Activated naive CD4-positive, alpha-beta T cell treated with anti-CD3 and anti-CD28 coated beads for 36 hours (primary cell): Measurements from ENCODE around the gene PDXP. TPM values are rescaled to one million over a fixed set of nuclear protein-coding genes. Genes with fewer than 3 reads are reported as not detected.

Source experiments
- CTCF ChIA-PET: fragments of 350-600 bp; sonication (Branson Sonifier 250); formaldehyde crosslinking; loops from one replicate; lab custom pipeline; 2021; ENCODE audit warnings: antibody characterized with exemption; lab: Charles Lee
- DNase-seq: peaks from one replicate; pipeline ENCODE4 v3.0.0-alpha.2; 2020
- H3K27ac Mint-ChIP-seq: one replicate; pipeline ENCODE4 v1.8.0; 2021; ENCODE audit warnings: mild to moderate bottlenecking, mixed read lengths
- H3K27me3 Mint-ChIP-seq: one replicate; pipeline ENCODE4 v1.8.0; 2021; ENCODE audit warnings: low read depth, mixed read lengths
- H3K36me3 Mint-ChIP-seq: one replicate; pipeline ENCODE4 v1.8.0; 2021; ENCODE audit warnings: low read depth, mixed read lengths
- H3K4me1 Mint-ChIP-seq: one replicate; pipeline ENCODE4 v1.8.0; 2021; ENCODE audit warnings: low read depth, mixed read lengths
- H3K4me3 Mint-ChIP-seq: one replicate; pipeline ENCODE4 v1.8.0; 2021; ENCODE audit warnings: mild to moderate bottlenecking, moderate library complexity, mixed read lengths
- H3K9me3 Mint-ChIP-seq: one replicate; pipeline ENCODE4 v1.8.0; 2021; ENCODE audit warnings: mixed read lengths
- intact Hi-C: fragments of 100-400 bp; cut with micrococcal nuclease; formaldehyde crosslinking; loops from one replicate; pipeline ENCODE4 v1.15.1; 2023
- total RNA-seq, 2 experiments: library from RNA; stranded (reverse); gene quantifications; one replicate each; pipeline ENCODE4 v1.2.3, GENCODE V29; 2021

PDXP gene
- total RNA-seq, 2 experiments from 2014 or later, result 17.4 to 19.2 TPM

GRCh38 chr22:37639070-37639760, 19.3 kb upstream of the PDXP start, which contains the start of gene SH3BP1:
TSS of gene SH3BP1 (plus strand) at chr22:37639669. CDS start at chr22:37639788, 119 bp downstream.
- DNase-seq, result peak; percentile 59
- intact Hi-C loops, result no loop called here
- H3K4me3 Mint-ChIP-seq, result peak within 1 kb of the TSS; percentile 86

GRCh38 chr22:37639771-37640590, 18.5 kb upstream of the PDXP start:
- H3K9me3 Mint-ChIP-seq, result no peaks in the 10 kb centered on the region
- peaks cover 65% of the 10 kb centered on the region for H3K4me1 Mint-ChIP-seq
- peak; percentile 63 for DNase-seq
- H3K4me3 Mint-ChIP-seq, result peak overlapping the region; percentile 86
- CTCF ChIA-PET, result interaction anchor here (0.8 to 7.4 kb wide), 4 partner anchors 14 to 40 kb away, joined by 3 to 260 read pairs (median 40); partner anchors contain the start of genes LGALS1 and NOL12
- peak overlapping the region; percentile 93 for H3K27ac Mint-ChIP-seq
- H3K27me3 Mint-ChIP-seq, result no peaks in the 10 kb centered on the region
- intact Hi-C loops, result loop anchor here (2.0 kb wide), 1 partner anchor 13 kb away; no protein-coding TSS in a partner anchor
- H3K36me3 Mint-ChIP-seq, result peaks cover 8% of the 10 kb centered on the region

More at GRCh38 chr22:37639070-37639760, 19.3 kb upstream of the PDXP start, which contains the start of gene SH3BP1:
- H3K9me3 Mint-ChIP-seq, result no peaks in the 10 kb centered on the region
- H3K4me1 Mint-ChIP-seq, result peaks cover 71% of the 10 kb centered on the region
- H3K27me3 Mint-ChIP-seq, result no peaks in the 10 kb centered on the region
- CTCF ChIA-PET, result interaction anchor here (0.9 to 7.4 kb wide), 4 partner anchors 10 to 41 kb away, joined by 3 to 260 read pairs (median 22); partner anchors contain the start of genes LGALS1 and NOL12
- peaks cover 6% of the 10 kb centered on the region for H3K36me3 Mint-ChIP-seq
- peak within 1 kb of the TSS; percentile 93 for H3K27ac Mint-ChIP-seq

- no peaks in the 10 kb centered on the region for H3K27me3 Mint-ChIP-seq
- peaks cover 9% of the 10 kb centered on the region for H3K36me3 Mint-ChIP-seq
- DNase-seq, result no peak
- no peaks in the 10 kb centered on the region for H3K9me3 Mint-ChIP-seq
- intact Hi-C loops, result loop anchor here (2.0 kb wide), 1 partner anchor 14 kb away; no protein-coding TSS in a partner anchor
- H3K4me1 Mint-ChIP-seq, result peaks cover 57% of the 10 kb centered on the region
- peak overlapping the region; percentile 86 for H3K4me3 Mint-ChIP-seq
- peak overlapping the region; percentile 93 for H3K27ac Mint-ChIP-seq
- CTCF ChIA-PET, result interaction anchor here (0.8 to 7.4 kb wide), 10 partner anchors 8 to 39 kb away, joined by 3 to 260 read pairs (median 38); partner anchors contain the start of genes GGA1, LGALS1, NOL12 and PDXP
Observed at GRCh38 chr22:37640591-37641560, 17.6 kb upstream of the PDXP start.

DNA sequence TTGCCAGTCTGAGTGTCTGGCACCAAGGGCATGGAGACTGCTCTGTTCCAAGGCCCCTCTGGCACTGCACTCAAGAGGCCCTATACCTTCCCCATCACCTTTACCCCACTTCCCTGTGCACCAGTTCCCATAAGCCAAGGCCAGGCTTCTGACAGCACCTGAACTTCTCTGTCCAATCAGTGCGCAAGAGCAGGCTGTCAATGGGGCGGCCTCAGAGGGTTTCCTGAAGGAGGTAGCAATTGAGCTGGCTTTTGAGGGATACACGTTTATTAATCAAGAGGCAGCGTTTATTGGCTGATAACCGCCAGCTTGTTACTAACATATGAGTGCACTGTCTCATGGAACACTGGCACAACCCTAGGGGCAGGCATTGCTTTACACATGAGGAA, 17.0 kb upstream of the PDXP start:
- intact Hi-C loops, result loop anchor here (2.0 kb wide), 1 partner anchor 15 kb away; no protein-coding TSS in a partner anchor
- peaks cover 9% of the 10 kb centered on the region for H3K36me3 Mint-ChIP-seq
- peaks cover 52% of the 10 kb centered on the region for H3K4me1 Mint-ChIP-seq
- no peak for DNase-seq
- H3K4me3 Mint-ChIP-seq, result peak overlapping the region; percentile 57
- peak overlapping the region; percentile 46 for H3K27ac Mint-ChIP-seq
- no peaks in the 10 kb centered on the region for H3K27me3 Mint-ChIP-seq
- no peaks in the 10 kb centered on the region for H3K9me3 Mint-ChIP-seq
- CTCF ChIA-PET, result interaction anchor here (2.9 to 7.4 kb wide), 9 partner anchors 9 to 55 kb away, joined by 13 to 260 read pairs (median 44); partner anchors contain the start of genes GGA1, LGALS1, NOL12 and PDXP

DNA sequence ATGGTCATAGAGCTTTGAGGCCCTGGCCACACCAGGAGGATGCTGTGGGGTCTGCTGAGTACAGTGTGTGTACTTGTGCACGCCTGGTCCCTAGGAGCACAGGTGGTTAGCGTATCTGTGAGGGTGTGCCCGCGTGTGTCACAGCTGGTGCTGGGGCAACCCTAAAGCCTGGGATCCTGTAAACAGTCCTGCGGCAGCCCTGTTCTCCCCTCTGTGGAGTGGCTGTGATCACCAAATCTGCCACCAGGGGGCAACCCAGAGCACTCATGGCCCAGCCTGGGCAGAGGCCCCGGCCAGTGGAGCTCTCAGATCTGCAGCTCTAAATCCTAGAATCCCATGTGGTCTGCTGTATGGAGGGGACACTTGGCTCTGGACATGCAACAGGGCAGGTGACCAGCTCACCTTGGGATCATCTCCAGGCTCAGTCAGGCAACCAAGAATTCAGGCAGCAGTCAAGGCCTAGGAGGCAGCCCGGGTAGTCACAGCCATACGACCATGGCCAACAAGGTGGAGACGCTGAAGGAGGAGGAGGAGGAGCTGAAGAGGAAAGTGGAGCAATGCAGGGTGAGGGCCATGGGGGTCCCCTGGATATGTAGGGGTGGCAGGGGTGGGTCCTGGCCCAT, 15.2 kb upstream of the PDXP start:
- Mint-ChIP-seq H3K27ac (peak overlapping the region; percentile 47), H3K9me3 (no peaks in the 10 kb centered on the region), H3K4me1 (peaks cover 34% of the 10 kb centered on the region), H3K4me3 (no peak overlapping the region), H3K36me3 (peaks cover 11% of the 10 kb centered on the region), H3K27me3 (no peaks in the 10 kb centered on the region)
- CTCF ChIA-PET, result interaction anchor here (0.5 to 7.4 kb wide), 26 partner anchors 8 to 1038 kb away, joined by 3 to 260 read pairs (median 4); partner anchors contain the start of genes GCAT, GGA1, LGALS1 and MICALL1
- intact Hi-C loops, result loop anchor here (1.0 kb wide), 2 partner anchors 15 to 38 kb away; partner anchors contain the start of gene PDXP
- DNase-seq, result peak; percentile 93

DNA sequence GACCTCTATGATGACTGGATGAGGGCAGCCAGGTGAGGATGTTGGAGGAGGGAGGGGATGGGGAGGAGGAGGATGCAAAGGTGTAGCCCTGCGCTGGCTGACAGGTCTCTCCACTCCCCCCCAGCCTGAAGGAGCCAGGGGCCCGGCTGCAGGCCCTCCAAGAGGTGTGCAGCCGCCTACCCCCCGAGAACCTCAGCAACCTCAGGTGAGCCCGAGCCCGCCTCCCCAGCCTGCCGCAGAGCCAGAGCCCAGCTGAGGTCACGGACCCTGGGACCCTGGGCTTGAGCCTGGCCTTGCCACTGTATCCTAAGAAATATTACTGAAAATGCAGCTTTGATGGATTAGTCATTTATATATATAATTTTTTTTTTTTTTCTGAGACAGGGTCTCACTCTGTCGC, 11.2 kb upstream of the PDXP start:
- no peak for DNase-seq
- intact Hi-C loops, result no loop called here
- peaks cover 17% of the 10 kb centered on the region for H3K4me1 Mint-ChIP-seq
- no peak overlapping the region for H3K27ac Mint-ChIP-seq
- H3K27me3 Mint-ChIP-seq, result no peaks in the 10 kb centered on the region
- H3K4me3 Mint-ChIP-seq, result no peak overlapping the region
- H3K9me3 Mint-ChIP-seq, result no peaks in the 10 kb centered on the region
- CTCF ChIA-PET, result no interaction called here
- peaks cover 21% of the 10 kb centered on the region for H3K36me3 Mint-ChIP-seq

DNA sequence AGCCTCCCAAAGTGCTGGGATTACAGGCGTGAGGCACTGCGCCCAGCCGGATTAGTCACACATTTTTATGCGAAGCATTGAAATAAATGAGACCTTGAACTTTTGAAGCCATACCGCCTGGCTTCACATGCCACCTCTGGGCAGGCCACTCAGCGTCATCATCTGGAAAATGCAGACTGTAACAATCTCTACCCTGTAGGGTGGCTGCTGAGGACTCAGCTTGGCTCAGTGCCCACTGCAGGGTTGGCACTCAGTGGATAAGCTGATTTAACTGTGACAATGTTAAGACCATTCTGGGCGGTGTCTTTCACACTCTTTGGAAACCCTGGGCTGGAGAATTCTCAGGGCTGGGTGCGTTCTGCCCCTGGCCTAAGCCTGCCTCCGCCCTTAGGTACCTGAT, 10.6 kb upstream of the PDXP start:
- Mint-ChIP-seq H3K36me3 (peaks cover 24% of the 10 kb centered on the region), H3K4me1 (peaks cover 12% of the 10 kb centered on the region), H3K27me3 (no peaks in the 10 kb centered on the region), H3K27ac (no peak overlapping the region), H3K4me3 (no peak overlapping the region), H3K9me3 (no peaks in the 10 kb centered on the region)
- DNase-seq, result no peak
- intact Hi-C loops, result no loop called here
- CTCF ChIA-PET, result no interaction called here

GRCh38 chr22:37650463-37651136, 7.9 kb upstream of the PDXP start:
- Mint-ChIP-seq H3K4me1 (no peaks in the 10 kb centered on the region), H3K4me3 (no peak overlapping the region), H3K27me3 (no peaks in the 10 kb centered on the region), H3K36me3 (peaks cover 20% of the 10 kb centered on the region), H3K9me3 (no peaks in the 10 kb centered on the region), H3K27ac (no peak overlapping the region)
- intact Hi-C loops, result no loop called here
- DNase-seq, result no peak
- CTCF ChIA-PET, result interaction anchor here (0.6 to 2.6 kb wide), 2 partner anchors 9 to 198 kb away, joined by 3 to 13 read pairs; no protein-coding TSS in a partner anchor

DNA sequence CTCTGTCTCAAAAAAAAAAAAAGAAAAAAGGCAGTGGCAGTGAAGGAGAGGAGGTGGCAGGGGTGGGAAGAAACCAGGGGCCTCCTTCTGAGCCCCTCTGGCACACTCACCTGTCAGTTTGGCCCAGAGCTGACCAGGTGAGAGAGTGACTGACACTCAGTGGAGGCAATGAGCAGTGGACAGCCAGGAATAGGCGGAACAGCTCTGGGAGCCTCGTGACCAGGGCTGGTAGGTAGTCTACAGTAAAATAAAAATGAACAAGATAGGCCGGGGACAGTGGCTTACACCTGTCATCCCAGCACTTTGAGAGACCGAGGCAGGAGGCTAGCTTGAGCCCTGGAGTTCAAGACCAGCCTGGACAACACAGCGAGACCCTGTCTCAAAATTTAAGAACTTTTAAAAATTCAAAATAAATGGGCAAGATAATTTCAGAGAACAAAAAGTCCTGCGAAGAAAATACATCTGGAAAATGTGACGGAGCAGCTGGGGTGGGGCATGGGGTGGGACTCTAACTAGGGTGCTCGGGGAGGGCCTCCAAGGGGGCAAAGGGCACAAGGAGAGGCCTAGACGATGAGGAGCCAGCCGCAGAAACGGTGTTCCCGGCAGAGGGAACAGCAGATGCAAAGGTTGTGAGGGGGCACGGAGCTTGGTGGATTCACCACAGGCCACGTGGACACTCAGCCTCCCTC, 3.8 kb upstream of the PDXP start:
- Mint-ChIP-seq H3K36me3 (peaks cover 17% of the 10 kb centered on the region), H3K4me1 (peaks cover 16% of the 10 kb centered on the region), H3K4me3 (no peak overlapping the region), H3K9me3 (no peaks in the 10 kb centered on the region), H3K27me3 (no peaks in the 10 kb centered on the region), H3K27ac (peak overlapping the region; percentile 30)
- CTCF ChIA-PET, result interaction anchor here (11.2 kb wide), 1 partner anchor 12 kb away, joined by 101 read pairs; no protein-coding TSS in a partner anchor
- DNase-seq, result no peak
- intact Hi-C loops, result no loop called here

DNA sequence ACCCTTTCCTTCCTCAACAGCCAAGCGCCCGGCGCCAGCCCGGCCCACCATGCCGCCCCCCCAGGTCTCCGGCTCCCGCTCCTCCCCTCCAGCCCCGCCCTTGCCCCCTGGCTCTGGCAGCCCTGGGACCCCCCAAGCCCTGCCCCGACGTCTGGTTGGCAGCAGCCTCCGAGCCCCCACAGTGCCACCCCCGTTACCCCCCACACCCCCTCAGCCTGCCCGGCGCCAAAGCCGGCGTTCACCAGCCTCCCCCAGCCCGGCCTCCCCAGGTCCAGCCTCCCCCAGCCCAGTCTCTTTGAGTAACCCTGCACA, 3.3 kb upstream of the PDXP start:
- Mint-ChIP-seq H3K36me3 (peaks cover 15% of the 10 kb centered on the region), H3K27me3 (no peaks in the 10 kb centered on the region), H3K4me1 (peaks cover 21% of the 10 kb centered on the region), H3K4me3 (no peak overlapping the region), H3K9me3 (no peaks in the 10 kb centered on the region), H3K27ac (no peak overlapping the region)
- intact Hi-C loops, result no loop called here
- no peak for DNase-seq
- CTCF ChIA-PET, result interaction anchor here (11.2 kb wide), 1 partner anchor 12 kb away, joined by 101 read pairs; no protein-coding TSS in a partner anchor
